ENCODE data around the gene ZNF292. TPM values are rescaled to one million over a fixed set of nuclear protein-coding genes. Genes with fewer than 3 reads are reported as not detected.
"Not testable (repeated sequence)": the region's sequence is repeated elsewhere in the genome, so short reads cannot be mapped to it uniquely, and the experiment has no call there.

Gene ZNF292
- total RNA-seq, result 72.2 TPM

DNA sequence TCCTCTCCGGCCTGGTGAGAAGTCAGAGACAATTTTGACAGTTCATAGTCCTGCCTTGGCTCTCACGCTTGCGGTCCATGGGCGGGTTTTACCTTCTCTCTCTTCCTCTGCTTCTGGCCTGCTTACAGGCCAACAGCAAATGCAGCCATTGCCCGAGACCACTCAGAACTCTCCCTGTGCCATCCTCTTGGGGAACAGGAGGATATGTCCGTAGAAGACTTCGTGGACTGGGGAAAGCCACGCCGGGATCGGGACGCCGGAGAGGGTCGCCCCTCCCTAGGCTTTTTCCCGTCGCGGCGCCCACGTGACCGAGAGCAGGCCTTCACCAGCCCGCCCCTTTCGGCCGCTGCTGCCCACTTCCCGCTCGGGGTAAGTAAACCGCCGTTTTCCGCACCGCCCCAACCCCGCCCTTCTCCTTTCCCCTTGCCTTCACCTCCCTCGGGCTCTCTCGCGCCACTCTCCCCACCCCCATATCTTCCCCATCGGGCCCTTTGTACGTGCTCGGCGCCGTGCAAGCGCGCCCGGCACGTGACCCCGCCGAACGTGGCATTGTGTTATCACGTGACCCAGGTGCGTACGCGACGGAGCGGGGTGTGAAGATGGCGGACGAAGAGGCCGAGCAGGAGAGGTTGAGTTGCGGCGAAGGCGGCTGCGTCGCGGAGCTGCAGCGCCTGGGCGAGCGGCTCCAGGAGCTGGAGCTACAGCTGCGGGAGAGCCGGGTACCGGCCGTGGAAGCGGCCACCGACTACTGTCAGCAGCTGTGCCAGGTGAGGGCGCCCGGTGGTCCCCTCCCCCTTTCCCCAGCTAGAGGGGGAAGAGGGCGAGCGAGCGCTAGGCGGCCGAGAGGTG is at the start of gene ZNF292:
Gene ZNF292 (plus strand): TSS at position 573 of the 849 bp plus-strand sequence. CDS start 27 bp downstream, at position 600.
- peak; percentile 98 for DNase-seq

DNA sequence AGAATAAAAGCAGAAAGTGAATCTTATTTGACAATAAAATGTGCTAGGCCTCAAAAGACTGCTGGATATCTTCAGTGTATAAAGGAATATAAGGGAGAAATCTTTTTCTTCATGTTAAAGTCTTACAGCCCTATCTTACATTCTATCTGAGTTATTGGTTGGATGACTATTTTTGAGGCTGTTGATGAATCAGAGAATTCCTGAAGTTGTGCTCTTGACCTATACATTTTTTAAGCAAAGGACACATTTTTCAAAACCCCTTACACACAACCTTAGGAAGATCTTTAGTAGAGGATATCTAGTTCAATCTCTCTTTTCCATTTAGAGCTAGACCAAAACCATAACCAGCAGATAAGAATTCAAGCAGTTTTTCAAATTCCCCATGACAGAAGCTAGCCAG is 49.5 kb upstream of the ZNF292 start:
- DNase-seq, result no peak

DNA sequence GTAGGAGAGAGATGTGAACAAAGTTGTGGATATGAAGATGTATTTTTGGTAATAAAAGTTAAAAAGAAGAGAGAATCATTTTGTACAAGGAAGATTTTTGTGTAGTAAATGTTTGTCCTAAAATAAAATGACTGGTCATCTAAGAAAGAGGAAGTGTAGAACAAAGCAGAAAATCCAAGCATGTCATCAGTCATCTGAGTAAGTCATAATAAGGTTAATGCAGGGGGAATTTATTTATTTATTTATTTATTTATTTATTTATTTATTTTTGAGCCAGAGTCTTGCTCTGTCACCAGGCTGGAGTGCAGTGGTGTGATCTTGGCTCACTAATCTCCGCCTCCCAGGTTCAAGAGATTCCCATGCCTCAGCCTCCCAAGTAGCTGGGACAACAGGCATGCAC is 44.7 kb upstream of the ZNF292 start:
- no peak for DNase-seq

DNA sequence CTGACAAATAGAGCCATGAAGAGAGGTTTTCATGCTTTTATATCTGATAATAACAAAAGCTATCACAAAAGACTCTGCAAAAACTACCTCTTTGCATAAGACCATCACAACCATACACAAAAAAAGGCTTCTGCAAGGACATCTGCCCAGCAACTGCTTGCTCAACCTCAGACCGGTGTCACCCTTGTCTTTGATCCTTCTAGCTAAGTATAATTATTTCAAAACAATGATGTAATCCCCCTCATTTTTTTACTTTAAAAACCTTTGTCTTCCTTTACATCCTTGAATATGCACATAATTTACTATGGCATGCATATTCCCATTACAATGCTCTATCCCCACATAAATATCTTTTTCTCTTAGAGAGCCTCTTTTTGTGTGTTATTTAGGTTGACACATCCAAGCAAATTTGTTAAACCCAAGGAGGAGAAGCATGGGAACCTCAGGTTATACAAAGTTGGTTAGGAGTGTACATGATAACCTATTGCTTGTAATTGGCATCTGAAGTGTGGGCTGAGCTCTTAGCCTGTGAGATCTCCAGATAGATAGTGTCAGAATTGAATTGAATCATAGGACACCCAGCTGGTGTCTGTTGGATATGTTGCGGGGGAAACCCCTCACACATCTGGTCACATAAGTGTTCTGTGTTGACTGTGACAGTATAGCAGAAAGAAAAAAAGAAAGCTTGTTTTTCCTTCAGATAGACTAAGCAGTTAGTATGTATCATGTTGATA is 39.8 kb upstream of the ZNF292 start:
- DNase-seq, result no peak

DNA sequence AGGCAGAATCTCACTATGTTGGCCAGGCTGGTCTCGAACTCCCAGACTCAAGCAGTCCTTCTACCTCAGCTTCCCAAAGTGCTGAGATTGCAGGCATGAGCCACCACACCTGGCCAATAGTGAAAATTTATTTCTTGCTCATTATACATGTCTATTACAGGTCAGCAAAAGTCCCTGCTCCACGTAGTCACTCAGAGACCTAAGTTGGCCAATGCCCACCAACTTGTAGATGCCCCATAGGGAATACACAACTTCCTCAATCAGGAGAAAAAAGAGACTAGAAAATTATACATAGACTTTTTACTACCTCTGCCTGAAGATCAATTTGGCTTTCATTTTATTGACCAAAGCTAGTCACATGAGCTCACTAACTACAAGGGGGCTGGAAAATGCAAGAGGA is 38.4 kb upstream of the ZNF292 start:
- DNase-seq, result no peak

DNA sequence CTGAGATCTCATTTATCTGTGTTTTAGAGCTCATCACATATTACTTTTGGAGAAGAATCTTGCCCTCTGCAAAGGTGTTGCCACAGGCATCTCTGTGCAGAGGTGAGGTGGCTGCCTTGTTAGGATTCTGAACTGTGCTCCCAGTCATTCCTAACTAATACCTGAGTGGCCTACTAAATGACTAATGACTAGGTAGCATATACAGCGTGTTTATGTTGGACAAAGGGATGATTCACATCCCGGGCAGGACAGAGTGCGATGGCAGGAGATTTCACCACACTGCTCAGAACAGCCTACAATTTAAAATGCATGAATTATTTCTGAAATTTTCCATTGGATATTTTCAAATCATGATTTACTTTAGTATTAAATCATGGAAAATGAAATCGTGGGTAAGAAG is 37.3 kb upstream of the ZNF292 start:
- DNase-seq, result no peak

DNA sequence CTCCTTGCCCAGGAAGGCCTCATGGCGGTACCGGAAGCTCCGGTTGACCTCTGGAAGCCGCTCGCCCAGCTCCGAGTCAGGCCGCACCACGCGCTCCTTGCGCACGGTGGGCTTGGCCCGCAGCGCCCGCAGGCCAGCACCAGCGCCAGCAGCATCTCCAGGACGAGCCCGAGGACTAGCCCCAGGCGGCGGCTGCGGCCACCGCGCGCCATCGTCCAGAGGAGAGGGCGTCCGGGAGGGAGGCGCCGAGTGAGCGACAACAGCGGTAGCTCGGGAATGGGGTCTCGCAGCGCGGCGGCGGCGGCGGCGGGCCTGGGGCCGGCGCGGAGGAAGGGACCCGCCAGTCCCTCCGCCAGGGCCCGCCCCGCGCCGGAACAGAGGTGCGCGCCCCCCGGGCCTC is 32.9 kb upstream of the ZNF292 start:
- DNase-seq, result no peak

DNA sequence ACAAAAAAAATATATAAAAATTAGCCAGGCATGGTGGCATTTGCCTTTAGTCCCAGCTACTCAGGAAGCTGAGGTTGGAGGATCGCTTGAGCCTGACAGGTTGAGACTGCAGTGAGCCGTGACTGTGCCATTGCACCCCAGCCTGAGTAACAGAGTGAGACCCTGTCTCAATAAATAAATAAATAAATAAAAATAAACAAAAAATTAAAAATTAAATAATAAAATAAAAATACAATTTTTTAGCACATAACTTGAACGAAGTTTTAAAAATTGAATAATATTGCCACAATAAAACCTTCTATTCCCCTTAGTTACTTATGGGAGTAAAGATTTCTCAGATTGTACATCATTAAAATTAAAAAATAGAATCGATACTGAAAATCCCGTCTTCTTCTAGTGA is 31.3 kb upstream of the ZNF292 start:
- no peak for DNase-seq

DNA sequence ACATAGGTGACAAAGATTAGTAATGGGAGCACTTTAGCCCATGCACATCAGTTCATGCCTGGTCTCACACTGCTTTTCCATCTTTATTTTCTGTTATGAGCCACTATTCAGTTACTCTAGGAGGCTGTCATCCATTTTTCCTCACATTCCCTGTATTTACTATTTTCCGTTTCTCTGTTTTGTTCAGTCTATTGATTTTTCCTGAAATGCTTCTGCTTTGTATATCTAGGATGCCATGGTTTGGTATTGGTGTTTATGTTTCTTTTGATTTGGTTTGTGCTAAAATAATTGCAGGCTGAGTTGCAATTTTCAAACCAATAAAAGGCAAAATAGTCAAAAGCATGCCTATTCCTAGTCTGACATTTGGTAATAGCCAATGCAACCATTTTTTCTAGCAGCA is 28.9 kb upstream of the ZNF292 start:
- DNase-seq, result no peak

DNA sequence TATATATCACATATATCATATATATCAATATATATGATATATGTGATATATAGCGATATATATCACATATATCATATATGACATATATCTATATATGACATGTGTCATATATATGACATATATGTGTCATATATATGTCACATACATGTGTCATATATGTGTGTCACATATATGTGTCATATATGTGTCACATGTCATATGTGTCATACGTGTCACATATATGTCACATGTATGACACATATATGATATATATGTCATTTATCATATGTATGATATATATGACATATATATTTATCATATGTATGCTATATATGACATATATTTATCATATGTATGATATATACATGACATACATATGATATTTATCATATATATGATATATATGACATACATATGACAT is 27.6 kb upstream of the ZNF292 start:
- no peak for DNase-seq

DNA sequence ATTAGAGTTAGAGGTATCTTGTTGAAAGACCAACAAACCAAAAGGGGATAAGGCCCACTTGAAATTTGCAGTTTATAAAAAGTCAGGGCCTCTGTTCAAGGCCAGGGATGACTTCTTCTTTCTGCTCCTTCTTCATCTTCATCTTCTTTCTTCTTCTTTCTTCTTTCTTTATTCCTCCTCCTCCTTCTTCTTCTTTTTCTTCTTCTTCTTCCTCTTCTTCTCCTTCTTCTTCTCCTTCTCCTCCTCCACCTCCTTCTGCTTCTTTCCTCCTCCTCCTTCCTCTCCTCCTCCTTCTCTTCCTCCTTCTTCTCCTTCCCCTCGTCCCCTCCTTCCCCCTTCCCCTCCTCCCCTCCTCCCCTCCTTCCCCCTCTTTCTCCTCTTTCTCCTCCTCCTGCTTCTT is 18.4 kb upstream of the ZNF292 start:
- DNase-seq, result no peak

DNA sequence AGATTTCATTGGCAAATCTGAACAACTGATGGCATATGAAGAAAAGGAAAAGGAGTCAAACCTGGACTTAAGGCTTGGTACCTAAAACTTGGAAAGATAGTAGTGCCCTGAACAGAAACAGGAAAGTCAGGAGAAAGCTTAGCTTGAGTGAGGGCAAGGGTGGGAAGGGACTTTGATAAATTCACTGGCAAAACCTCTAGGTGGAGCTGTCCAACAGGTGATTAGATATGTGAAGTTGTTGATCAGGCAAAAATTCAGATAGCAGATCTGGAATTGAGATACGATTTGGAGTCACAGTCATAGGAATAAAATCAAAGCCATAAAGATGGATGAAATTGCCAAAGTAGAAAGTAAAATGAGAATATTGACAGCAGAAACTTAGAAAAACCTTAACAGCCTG is 16.1 kb upstream of the ZNF292 start:
- peak; percentile 30 for DNase-seq

DNA sequence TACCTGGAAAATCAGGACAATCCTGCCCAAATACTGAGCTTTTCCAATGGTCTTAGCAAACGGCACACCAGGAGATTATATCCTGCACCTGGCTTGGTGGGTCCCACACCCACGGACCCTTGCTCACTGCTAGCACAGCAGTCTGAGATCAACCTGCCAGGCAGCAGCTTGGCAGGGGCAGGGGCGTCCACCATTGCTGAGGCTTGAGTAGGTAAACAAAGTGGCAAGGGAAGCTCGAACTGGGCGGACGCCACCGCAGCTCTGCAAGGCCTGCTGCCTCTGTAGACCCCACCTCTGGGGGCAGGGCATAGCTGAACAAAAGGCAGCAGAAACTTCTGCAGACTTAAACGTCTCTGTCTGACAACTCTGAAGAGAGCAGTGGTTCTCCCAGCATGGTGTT is 15.4 kb upstream of the ZNF292 start:
- not testable (repeated sequence) for DNase-seq

DNA sequence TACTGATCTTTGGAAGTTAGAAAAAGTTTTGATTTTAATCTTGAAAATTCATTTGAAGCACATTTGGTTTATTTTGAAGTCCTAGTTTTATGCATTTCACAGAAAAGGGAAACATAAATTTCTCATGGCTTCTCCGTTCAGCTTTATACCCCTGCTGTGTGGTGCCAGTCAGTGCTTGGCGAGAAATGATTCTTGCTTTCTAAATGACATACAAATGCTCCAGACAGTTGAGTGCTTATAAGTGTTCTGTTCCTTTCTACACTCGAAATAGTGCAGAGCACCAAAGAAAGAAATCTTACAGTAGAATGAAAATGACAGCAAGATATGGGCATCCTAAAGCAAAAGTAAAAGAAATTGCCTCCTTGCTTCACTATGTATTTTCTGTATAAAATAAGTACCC is 9.0 kb upstream of the ZNF292 start:
- no peak for DNase-seq

DNA sequence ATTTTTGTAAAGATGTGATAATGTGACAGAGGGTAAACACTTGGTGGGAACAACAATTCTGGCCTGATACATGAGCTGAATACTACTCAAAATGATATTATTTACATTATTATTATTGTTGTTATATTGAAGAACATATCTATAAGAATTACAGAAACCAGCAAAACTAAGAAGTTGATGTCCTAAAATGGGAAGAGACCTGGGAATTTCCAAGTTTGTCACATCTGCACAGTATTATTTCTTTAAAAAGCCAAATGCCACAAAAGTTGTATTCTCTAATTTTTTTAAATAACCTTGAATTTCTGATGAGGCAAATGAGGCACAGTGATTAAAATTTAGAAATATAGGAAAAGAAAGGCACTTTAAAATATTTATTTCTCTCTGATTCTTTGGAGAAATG is 5.0 kb upstream of the ZNF292 start:
- DNase-seq, result no peak

DNA sequence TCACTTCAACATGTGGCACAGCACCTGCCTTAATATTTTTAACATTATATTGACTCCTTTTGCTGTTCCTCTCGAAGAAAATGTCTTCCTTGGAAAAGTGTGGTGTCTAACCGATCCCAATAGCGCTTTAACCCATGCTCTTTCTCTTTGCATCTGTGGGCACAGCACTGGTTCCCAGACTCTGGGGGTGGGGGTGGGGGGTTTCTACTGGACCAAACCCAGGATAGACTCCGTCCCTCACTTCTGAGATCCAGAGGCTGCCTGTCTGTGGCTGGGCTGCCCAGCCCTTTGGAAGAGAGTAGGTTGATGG is 3.9 kb upstream of the ZNF292 start:
- no peak for DNase-seq

DNA sequence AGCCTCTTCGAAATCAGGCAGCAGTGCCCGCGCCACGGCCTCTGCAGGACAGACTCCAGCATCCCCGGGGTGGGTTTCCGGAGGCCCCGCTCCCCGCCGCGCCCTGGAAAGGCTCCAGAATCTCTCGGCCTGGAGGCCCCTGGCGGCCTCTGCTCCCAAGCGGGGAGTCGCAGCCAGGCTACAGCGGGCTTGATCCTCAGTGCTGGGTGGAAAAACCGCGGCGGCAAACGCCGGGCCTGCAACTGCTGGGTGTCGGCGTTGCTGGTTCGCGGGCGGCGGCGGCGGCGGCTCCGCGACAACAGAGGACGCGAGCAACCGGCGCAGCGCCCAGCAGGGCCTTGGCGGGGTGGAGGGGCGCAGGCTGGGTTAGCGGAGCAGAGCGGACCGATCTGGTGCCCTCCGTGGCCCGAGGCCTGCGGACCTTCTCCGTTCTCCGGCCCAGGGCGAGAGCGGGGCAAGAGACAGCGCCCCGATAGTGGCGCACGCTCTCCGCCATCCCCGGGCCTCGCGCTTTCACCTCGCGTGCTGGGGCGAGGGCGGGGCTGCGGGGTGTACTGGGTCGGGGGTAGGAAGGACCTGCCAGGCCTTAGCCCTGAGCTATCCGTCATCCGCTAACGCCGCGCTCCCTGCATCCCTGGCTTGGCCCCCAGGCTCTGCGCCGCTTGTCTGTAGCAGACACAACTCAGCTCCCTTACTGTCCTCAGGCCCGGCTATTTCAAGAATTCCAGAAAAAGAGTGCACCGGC is 3.4 kb upstream of the ZNF292 start:
- peak; percentile 80 for DNase-seq

DNA sequence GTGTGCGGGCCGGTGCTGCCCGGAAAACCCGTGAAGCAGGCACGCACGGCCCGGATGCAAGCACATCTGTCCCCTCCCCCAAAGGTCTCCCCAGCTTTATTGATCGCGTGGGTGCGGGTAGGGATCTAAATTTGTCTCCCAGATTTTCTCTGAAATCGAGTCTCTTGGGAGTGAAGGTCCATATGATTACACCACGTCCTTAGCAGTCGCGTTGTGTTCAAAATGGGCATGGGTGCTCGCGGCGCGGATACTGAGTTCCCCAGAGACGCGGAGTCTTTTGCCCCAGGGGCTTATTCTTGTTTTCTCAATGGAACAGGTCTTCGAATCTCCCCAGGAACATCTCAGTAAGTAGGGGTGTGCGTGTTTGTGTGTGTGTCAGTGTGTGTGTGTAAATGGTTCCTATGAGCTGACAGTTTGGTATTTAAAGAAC is 2.8 kb upstream of the ZNF292 start:
- DNase-seq, result no peak

DNA sequence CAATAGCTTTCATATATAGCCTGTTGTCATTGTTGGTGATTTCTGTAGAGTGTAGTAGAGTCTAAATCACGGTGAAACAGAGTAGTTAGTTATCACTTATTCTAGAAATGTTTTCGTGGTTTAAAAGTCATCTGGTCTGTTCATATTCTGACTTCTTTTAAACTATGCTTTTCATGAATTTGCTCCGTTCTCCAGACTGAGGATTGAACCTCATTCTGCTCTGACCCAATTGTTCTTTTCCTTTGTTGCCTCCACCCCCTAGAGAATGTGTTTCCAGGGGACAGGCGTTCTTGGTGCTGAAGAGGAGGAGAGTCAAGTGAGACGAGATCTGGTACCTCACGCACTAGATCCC is 748 bp upstream of the ZNF292 start:
- no peak for DNase-seq

DNA sequence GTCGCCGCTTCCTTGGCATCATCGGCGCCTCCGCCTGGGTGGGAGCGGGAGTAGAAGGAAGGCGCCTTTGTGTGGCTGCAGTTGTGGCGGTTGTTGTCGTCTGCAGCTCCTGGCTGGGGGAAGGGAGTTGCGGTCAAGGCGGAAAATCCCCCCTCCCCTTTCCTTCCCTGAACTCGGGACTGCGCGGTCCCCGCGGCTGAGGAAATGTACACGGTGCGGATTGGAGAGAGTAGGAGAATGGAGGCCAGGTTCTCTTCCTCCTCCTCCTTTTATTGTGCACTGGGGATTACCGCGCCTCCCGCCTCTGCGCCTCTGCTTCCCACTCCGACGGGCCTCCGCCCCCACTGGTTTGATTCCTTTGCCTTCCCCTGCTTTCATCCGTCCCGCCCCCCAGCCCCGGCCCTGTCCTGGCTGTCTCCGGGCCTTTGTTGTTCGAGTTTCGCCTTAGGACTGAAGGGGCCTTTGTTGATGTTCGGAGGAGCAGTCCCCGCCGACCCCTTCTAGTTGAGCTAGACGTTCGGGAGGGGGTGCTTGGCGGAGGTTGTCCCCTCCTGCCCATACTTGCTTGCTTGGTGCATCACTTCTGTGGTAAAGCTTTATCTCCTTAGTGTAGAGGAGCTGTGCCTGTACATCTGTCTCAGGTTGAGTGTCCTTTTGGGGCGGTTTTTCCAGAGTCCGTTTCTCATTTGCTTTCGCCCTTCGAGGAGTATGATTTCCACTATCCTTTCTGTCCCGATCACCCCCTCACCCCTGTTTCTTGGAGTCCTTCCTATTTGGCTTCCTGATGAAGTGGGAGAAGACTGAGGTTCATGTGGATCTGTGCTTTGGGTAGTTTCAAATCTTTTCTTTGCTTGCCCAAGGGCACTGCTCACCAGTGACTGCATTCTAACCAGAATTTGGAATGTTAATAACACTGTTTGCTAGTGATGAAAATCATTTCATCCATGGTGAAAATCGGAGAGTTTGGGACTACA is 764 bp downstream of the ZNF292 start:
- DNase-seq, result peak; percentile 70

DNA sequence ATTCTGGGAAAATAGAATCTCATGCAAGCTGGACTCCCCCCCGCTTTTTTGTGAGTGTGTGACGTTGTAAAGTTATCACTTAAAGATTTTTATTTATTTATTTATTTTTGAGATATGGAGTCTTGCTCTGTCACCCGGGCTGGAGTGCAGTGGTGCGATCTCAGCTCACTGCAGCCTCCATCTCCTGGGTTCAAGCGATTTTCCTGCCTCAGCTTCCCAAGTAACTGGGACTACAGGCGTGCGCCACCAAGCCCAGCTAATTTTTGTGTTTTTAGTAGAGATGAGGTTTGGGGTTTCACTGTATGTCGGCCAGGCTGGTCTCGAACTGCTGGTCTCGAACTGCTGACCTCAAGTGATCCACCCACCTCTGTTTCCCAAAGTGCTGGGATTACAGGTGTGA is 2.2 kb downstream of the ZNF292 start:
- not testable (repeated sequence) for DNase-seq

DNA sequence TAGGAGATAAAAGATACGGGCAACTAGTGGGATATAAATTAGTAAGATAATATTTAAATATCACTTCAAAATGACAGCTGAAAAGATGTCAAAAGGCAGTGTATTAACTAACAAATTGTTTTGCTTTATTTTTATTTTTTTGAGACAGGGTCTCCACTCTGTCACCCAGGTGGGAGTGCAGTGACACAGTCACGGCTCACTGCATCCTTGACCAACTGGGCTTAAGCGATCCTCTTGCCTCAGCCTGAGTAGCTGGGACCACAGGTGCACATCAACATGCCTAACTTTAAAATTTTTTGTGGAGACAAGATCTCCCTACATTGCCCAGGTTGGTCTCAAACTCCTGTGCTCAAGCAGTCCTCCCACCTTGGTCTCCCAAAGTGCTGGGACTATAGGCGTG is 5.9 kb downstream of the ZNF292 start:
- DNase-seq, result no peak
